Measurements from ENCODE around the gene TNFAIP8L3. TPM values are rescaled to one million over a fixed set of nuclear protein-coding genes. Genes with fewer than 3 reads are reported as not detected.

TNFAIP8L3 gene
- total RNA-seq, 1 experiment from 2014 or later, result 0.20 TPM

DNA sequence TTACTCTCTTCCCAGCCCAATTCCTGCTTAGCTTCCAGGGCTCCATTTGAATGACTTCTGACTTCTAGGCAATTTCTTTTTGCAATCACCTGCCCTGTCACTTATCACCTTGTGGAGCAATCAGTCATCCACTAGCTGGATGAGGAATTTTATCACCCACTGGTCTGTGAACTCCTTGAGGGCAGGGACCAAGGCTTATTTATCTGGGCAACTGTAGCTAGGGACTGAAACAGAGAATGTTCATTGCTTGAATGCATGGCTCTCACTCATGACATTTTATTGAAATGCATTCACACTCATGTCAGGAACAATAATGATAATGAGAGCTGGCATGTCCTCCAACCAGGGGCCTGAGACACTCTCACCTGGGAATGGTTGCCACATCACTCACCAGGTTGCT, 15.5 kb downstream of the TNFAIP8L3 start:
- Histone ChIP-seq H3F3A (ENCODE audit: insufficient read depth, low read depth) (no peaks in the 10 kb centered on the region), H2AFZ (no peak overlapping the region), H3K27me3 (ENCODE audit: insufficient read depth, low read depth) (no peaks in the 10 kb centered on the region), H3K4me1 (replicated peaks; ENCODE audit: insufficient read depth) (no peaks in the 10 kb centered on the region), H3K36me3 (ENCODE audit: low read depth) (no peaks in the 10 kb centered on the region), H3K9me2 (ENCODE audit: insufficient read depth) (no peaks in the 10 kb centered on the region), H3K4me3 (no peak overlapping the region), H3K27ac (no peak overlapping the region), H3K4me2 (no peak overlapping the region), H3K79me2 (ENCODE audit: low read depth) (no peaks in the 10 kb centered on the region), H3K9me3 (ENCODE audit: insufficient read depth, low read depth) (no peaks in the 10 kb centered on the region), H4K20me1 (ENCODE audit: insufficient read depth) (no peaks in the 10 kb centered on the region)
- no TSS peak for BruUV-seq (replicated peaks)
- intact Hi-C loops (cut with micrococcal nuclease; ENCODE audit: unreplicated experiment), result no loop called here
- DNase-seq, result peak in 1 of 2 experiments; percentile 38
- TF ChIP-seq, protein P1, sequence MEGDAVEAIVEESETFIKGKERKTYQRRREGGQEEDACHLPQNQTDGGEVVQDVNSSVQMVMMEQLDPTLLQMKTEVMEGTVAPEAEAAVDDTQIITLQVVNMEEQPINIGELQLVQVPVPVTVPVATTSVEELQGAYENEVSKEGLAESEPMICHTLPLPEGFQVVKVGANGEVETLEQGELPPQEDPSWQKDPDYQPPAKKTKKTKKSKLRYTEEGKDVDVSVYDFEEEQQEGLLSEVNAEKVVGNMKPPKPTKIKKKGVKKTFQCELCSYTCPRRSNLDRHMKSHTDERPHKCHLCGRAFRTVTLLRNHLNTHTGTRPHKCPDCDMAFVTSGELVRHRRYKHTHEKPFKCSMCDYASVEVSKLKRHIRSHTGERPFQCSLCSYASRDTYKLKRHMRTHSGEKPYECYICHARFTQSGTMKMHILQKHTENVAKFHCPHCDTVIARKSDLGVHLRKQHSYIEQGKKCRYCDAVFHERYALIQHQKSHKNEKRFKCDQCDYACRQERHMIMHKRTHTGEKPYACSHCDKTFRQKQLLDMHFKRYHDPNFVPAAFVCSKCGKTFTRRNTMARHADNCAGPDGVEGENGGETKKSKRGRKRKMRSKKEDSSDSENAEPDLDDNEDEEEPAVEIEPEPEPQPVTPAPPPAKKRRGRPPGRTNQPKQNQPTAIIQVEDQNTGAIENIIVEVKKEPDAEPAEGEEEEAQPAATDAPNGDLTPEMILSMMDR (conservative IDR thresholded peaks at IDR 0.05), result no peak
- no peak for TF ChIP-seq EZH2 (IDR thresholded peaks at IDR 0.05; ENCODE audit: low read depth)
- POLR2A ChIA-PET (ENCODE audit: unreplicated experiment), result no interaction called here
- CTCF ChIA-PET, result no interaction called here

GRCh38 chr15:51077221-51078153, 17.2 kb downstream of the TNFAIP8L3 start:
- TF ChIP-seq, protein P1 (conservative IDR thresholded peaks at IDR 0.05), result no peak
- TF ChIP-seq EZH2 (IDR thresholded peaks at IDR 0.05; ENCODE audit: low read depth), result no peak

DNA sequence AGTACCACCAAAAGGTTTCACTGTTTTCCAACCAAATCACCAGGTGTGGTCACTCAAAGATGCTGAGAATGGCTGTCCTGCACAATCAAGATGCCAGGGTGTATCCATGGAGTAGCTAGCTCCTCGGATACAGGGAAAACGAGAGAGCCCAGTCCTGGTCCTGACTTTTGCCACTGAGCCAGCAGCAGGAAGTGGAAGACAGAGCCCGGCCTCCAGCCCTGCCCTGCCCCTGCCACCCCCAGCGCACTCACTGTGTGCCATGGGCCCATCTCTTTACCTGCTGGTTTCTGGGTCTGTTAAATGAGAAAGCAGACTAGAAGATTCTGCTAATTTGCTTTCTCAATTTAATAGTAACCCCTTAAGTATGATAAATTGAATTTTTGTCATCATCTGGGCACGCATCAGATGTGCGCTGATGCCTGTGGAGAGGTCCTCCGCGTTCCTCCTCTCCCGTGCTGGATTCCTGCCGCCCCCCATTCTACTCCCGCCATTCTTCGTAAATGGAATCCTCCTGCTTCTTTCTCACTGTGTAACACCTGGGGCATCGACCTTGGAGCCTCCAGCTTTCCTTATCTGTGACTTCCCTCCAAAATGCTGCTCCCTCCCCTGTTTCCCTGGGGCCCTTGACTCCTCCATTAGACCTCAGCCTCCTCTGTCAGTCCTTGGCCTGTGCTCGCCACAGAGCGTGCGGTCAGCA, 18.0 kb downstream of the TNFAIP8L3 start:
- Histone ChIP-seq H3K4me2 (no peak overlapping the region), H3K27me3 (ENCODE audit: insufficient read depth, low read depth) (no peaks in the 10 kb centered on the region), H3K36me3 (ENCODE audit: low read depth) (no peaks in the 10 kb centered on the region), H4K20me1 (ENCODE audit: insufficient read depth) (no peaks in the 10 kb centered on the region), H2AFZ (no peak overlapping the region), H3F3A (ENCODE audit: insufficient read depth, low read depth) (no peaks in the 10 kb centered on the region), H3K4me1 (replicated peaks; ENCODE audit: insufficient read depth) (no peaks in the 10 kb centered on the region), H3K27ac (no peak overlapping the region), H3K79me2 (ENCODE audit: low read depth) (no peaks in the 10 kb centered on the region), H3K4me3 (no peak overlapping the region), H3K9me3 (ENCODE audit: insufficient read depth, low read depth) (no peaks in the 10 kb centered on the region), H3K9me2 (ENCODE audit: insufficient read depth) (no peaks in the 10 kb centered on the region)
- ChIA-PET POLR2A (ENCODE audit: unreplicated experiment) (interaction anchor here (0.6 kb wide), 1 partner anchor 86 kb away, joined by 4 read pairs; no protein-coding TSS in a partner anchor), CTCF (no interaction called here)
- BruUV-seq (replicated peaks), result no TSS peak
- DNase-seq, result no peak
- intact Hi-C loops (cut with micrococcal nuclease; ENCODE audit: unreplicated experiment), result no loop called here
- TF ChIP-seq EZH2 (IDR thresholded peaks at IDR 0.05; ENCODE audit: low read depth), result no peak
- TF ChIP-seq, protein P1 (conservative IDR thresholded peaks at IDR 0.05), result no peak

More at GRCh38 chr15:51077221-51078153, 17.2 kb downstream of the TNFAIP8L3 start:
- H3K27me3 ChIP-seq (ENCODE audit: insufficient read depth, low read depth), result no peaks in the 10 kb centered on the region
- no TSS peak for BruUV-seq (replicated peaks)
- no peak overlapping the region for H3K27ac ChIP-seq
- no peaks in the 10 kb centered on the region for H3K36me3 ChIP-seq (ENCODE audit: low read depth)
- H3K9me2 ChIP-seq (ENCODE audit: insufficient read depth), result no peaks in the 10 kb centered on the region
- no peak overlapping the region for H3K4me3 ChIP-seq
- no peaks in the 10 kb centered on the region for H4K20me1 ChIP-seq (ENCODE audit: insufficient read depth)
- H2AFZ ChIP-seq, result no peak overlapping the region
- no peaks in the 10 kb centered on the region for H3F3A ChIP-seq (ENCODE audit: insufficient read depth, low read depth)
- intact Hi-C loops (cut with micrococcal nuclease; ENCODE audit: unreplicated experiment), result no loop called here
- no peaks in the 10 kb centered on the region for H3K4me1 ChIP-seq (replicated peaks; ENCODE audit: insufficient read depth)
- H3K79me2 ChIP-seq (ENCODE audit: low read depth), result no peaks in the 10 kb centered on the region
- CTCF ChIA-PET, result no interaction called here
- H3K4me2 ChIP-seq, result no peak overlapping the region
- no peaks in the 10 kb centered on the region for H3K9me3 ChIP-seq (ENCODE audit: insufficient read depth, low read depth)
- peak in 1 of 2 experiments; percentile 47 for DNase-seq
- POLR2A ChIA-PET (ENCODE audit: unreplicated experiment), result interaction anchor here (0.6 kb wide), 1 partner anchor 85 kb away, joined by 4 read pairs; no protein-coding TSS in a partner anchor
